DMS 273 (cell line): ENCODE data around the gene GAS2L2.

ENCODE experiments used
- DNase-seq: peaks from one replicate; lab custom pipeline; 2025; ENCODE audit not compliant: unreplicated experiment; lab: John Stamatoyannopoulos, UW

The GAS2L2 gene

DNA sequence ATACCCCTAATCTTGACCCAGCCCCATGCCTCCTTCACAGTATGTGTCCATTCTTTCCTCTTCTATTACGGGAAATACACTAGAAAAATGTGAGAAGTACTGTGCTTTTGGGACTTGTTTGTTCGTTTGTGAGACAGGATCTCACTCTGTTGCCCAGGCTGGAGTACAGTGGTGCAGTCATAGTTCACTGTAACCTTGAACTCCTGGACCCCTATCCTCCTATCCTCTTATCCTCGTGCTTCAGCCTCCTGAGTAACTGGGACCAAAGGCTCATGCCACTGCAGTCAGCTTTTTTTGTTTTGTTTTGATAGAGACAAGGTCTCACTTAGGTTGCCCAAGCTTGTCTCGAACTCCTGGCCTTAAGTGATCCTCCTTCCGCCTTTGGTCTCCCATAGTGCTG lies 51.5 kb downstream of the GAS2L2 start:
- DNase-seq: no peak

DNA sequence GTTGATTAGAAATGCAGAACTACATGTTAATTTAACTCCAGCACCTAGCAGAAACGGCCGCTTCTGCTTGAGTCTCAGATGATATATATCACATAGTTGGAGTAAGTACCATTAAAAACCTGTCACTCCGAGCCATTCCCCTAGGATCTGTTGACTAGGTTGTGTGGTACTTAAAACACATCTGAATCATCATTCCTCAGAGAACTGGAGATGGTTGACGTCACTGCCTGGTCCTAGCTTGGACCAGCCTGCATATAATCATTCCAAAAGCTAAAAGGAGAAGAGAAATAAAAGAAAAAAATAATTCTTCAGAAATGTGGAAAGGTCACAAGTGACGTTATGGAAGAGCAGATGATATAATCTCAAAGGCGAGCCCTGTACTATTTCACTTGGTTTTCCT lies 52.9 kb downstream of the GAS2L2 start:
- DNase-seq: no peak

DNA sequence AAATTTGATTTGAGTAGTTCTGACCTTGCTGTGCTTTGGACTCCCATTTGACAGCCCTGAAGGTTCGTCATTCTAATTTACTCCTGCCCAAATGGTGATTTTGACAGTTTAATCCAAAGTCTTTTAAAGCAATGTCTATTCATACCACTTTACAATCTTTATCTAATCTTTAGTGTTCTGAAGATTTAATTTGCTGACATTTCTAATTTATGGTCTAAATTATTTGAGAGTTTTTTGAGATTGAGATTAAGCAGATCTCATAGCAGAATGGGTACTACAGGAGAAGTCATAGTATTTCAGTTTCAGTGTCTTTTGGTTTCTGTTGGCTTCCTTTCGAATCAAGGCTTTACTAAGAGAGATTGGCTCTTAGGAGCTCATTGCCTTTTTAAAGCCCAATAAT lies 54.2 kb downstream of the GAS2L2 start:
- DNase-seq: no peak

DNA sequence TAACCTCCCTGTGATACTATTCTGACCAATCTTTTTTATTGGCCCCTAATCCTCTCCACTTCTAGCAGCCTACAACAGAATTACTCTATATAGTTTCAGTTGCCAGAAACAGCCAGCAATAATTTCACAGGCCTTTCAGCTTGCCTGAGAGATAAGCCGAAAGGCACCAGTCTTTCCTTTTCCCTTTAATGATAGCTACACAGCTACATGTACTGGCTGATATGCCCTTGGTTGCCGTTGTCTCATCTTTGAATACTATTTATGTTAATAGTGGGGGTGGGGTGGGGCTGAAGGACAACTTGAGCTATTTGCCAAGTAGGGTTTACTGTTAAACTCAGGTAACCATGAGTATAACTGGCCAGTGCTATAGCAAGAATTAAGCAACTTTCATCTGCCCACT lies 57.4 kb downstream of the GAS2L2 start:
- DNase-seq: no peak

DNA sequence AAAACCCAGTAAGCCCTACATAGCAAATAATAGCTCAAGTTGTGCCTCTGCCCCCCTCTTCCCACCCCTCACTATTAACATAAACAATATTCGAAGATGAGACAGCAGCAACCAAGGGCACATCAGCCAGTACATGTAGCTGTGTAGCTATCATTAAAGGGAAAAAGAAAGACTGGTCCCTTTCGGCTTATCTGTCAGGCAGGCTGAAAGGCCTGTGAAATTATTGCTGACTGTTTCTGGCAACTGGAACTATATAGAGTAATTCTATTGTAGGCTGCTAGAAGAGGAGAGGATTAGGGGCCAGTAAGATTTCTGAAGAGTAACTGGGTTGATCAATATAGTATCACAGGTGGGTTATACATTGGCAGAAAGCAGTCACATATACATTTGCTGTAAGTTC lies 58.1 kb downstream of the GAS2L2 start:
- no peak for DNase-seq
